Stimulated activated naive B cell treated with anti-CD40 and anti-IgM and Interleukin-4, amounts not matched to agents 10 μg/mL and 1 μg/mL and 100 μg/mL, for 72 hours (primary cell): Measurements from ENCODE around the gene COL8A2.
"Not testable (repeated sequence)": the region's sequence is repeated elsewhere in the genome, so short reads cannot be mapped to it uniquely, and the experiment has no call there.

Experiments used
- ATAC-seq, 2 donors: fragments of 150-1000 bp; cut with Tn5 transposase; replicated peaks; 2 replicates each; pipeline ENCODE4 v1.10.0; 2021; ENCODE audit warnings: moderate library complexity in 1 of 2
- DNase-seq: peaks from one replicate; pipeline ENCODE4 v3.0.0; 2021
- H3K27ac Mint-ChIP-seq: one replicate; pipeline ENCODE4 v1.8.0; 2022; ENCODE audit warnings: mild to moderate bottlenecking, mixed read lengths
- H3K27me3 Mint-ChIP-seq, 2 donors: one replicate each; pipeline ENCODE4 v1.8.0; 2022; ENCODE audit warnings: mixed read lengths in 2 of 2
- H3K36me3 Mint-ChIP-seq, 2 donors: one replicate each; pipeline ENCODE4 v1.8.0; 2022; ENCODE audit warnings: mixed read lengths in 2 of 2, mild to moderate bottlenecking in 1 of 2
- H3K4me1 Mint-ChIP-seq, 2 donors: one replicate each; pipeline ENCODE4 v1.8.0; 2022; ENCODE audit warnings: mixed read lengths in 2 of 2, mild to moderate bottlenecking in 1 of 2
- H3K4me3 Mint-ChIP-seq, 2 donors: one replicate each; pipeline ENCODE4 v1.8.0; 2022; ENCODE audit warnings: mild to moderate bottlenecking in 2 of 2, mixed read lengths in 2 of 2, moderate library complexity in 1 of 2
- H3K9me3 Mint-ChIP-seq, 2 donors: one replicate each; pipeline ENCODE4 v1.8.0; 2022; ENCODE audit warnings: mixed read lengths in 2 of 2, mild to moderate bottlenecking in 1 of 2

COL8A2 gene

DNA sequence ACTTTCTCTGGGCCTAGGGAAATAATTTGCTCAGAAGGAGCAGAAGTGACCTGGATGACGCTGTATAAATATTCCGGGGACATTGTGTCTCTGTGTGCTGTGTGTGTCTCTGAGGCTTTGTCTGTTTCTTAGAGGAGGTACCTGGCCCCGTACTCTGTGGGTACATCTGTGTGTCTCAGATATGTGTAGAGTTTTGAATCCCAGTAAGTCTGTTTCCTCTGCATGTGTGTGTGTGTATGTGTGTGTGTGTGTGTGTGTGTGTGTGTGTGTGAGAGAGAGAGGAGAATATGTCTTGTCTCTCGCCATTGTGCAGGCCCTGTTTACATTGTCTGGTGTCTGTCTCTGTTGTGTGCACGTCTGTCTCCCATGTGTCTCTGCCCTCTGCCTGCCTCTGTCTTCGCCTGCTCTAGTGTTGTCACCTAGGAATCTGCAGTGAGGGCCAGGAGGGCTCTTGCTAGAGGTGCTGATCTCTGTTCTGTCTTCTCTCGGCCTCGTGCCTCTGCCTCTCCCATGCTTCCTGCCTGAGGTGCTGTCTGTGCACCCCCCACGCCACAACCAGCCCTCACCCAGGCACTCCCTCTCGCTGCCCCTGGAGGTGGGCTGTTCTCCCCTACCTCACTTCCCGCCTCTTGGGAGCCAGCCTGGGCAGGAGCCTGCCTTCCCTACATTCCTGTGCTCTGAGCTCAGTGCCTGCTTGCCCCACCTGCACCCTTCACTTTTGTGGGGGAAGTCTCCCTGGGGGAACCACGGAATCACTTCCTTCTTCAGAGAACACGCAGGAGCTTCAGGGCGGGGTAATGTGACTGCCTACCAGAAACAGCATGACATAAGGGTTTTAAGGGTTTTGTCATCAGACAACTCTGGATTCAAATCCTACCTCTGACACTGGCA, 36.9 kb upstream of the COL8A2 start:
- H3K9me3 Mint-ChIP-seq, result no peaks in the 10 kb centered on the region
- peak overlapping the region; percentile 98 for H3K27ac Mint-ChIP-seq
- peak overlapping the region; percentile 81 to 87 for H3K4me3 Mint-ChIP-seq
- H3K36me3 Mint-ChIP-seq, result peaks cover 18 to 39% of the 10 kb centered on the region in 2 donors
- DNase-seq, result peak; percentile 79
- no peaks in the 10 kb centered on the region for H3K27me3 Mint-ChIP-seq
- peak; percentile 88 to 89 for ATAC-seq
- H3K4me1 Mint-ChIP-seq, result peaks cover 55 to 76% of the 10 kb centered on the region in 2 donors

GRCh38 chr1:36160949-36161485, 36.0 kb upstream of the COL8A2 start:
- Mint-ChIP-seq H3K9me3 (no peaks in the 10 kb centered on the region), H3K4me3 (peak overlapping the region; percentile 81 to 87), H3K27ac (peak overlapping the region; percentile 98), H3K27me3 (no peaks in the 10 kb centered on the region), H3K36me3 (peaks cover 16 to 35% of the 10 kb centered on the region in 2 donors), H3K4me1 (peaks cover 50 to 74% of the 10 kb centered on the region in 2 donors)
- ATAC-seq (peak; percentile 49 to 51), DNase-seq (peak; percentile 48)

DNA sequence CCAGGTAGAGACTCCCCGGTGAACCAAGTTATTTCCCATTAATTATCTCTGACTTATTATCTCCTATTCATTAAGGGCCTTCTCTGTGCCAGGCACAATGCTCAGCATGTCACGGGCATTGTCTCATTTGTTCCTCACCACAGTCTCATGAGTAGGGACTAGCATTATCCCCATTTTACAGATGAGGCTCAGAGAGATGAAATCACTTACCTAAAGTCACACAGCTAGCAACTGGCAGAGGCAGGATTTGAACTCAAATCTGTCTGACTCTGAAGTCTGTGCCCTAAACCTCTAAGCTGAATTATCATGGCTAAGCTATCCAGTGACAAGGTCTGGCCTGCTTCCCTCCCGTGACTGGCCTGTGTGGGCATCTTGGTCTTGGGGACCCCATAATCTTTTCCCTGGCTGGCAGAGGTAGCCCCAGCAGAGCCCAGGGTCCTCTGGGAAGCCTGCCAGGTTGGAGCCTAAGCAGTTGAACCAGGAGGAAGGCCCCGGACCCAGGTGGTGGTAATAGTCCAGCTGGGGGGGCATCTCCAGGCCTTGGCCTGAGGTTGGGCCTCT, 35.4 kb upstream of the COL8A2 start:
- H3K36me3 Mint-ChIP-seq, result peaks cover 16 to 35% of the 10 kb centered on the region in 2 donors
- DNase-seq (no peak), ATAC-seq (no peak)
- H3K27me3 Mint-ChIP-seq, result no peaks in the 10 kb centered on the region
- peaks cover 49 to 73% of the 10 kb centered on the region in 2 donors for H3K4me1 Mint-ChIP-seq
- H3K4me3 Mint-ChIP-seq, result peak overlapping the region; percentile 81 to 87
- peak overlapping the region; percentile 98 for H3K27ac Mint-ChIP-seq
- no peaks in the 10 kb centered on the region for H3K9me3 Mint-ChIP-seq

DNA sequence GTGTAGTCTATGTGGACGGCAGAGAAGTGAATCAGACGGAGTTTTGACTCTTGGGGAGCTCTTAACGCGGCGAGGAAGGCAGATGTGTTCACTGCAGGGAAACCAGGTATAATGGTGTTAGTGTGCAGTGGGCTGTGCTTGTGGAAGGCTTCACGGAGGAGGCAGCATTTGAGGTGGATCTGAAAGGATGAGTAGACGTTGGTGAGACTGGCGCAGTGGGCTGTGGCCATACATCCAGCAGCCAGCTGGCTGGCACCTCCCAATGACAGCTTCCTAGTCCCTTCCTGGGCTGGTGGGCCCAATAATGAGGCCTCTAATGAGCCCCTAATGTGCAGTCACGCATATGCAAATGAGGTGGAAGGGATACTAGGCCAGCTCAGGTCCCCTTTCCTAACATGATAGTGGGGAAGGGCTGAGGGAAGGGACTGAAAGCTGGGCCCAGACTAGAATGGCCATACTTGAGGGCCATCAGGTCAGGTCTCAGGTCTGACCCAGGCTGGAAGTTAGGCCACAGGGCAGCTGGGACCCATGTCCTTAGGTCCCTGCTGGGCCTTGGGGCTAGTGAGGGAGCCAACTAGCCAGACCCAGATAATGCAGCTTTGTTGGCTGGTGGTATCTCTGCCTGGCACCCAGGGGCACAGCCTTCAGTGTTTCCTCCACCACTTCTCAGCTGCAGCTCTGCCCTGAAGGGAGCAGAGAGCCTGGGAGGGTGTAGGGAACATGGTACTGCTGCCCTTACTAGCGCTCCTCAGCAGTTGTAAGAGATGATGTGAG, 34.8 kb upstream of the COL8A2 start:
- Mint-ChIP-seq H3K4me1 (peaks cover 50 to 77% of the 10 kb centered on the region in 2 donors), H3K9me3 (no peaks in the 10 kb centered on the region), H3K4me3 (peak overlapping the region; percentile 81 to 87), H3K36me3 (peaks cover 16 to 33% of the 10 kb centered on the region in 2 donors), H3K27me3 (no peaks in the 10 kb centered on the region), H3K27ac (peak overlapping the region; percentile 98)
- ATAC-seq (no peak), DNase-seq (no peak)

DNA sequence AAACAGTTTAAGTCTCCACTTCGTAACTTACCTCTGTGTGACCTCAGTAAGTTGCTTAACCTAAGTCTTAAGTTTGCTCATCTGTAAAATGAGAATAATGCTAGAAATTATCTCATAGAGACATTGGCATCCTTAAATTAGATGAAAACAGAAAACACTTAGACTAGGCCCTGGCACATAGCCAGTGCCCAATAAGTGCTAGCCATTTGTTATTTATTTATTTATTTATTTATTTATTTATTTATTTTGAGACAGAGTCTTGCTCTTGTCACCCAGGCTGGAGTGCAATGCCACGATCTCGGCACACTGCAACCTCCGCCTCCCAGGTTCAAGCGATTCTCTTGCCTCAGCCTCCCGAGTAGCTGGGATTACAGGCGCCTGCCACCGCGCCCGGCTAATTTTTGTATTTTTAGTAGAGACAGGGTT, 33.8 kb upstream of the COL8A2 start:
- ATAC-seq, H3K9me3 Mint-ChIP-seq, DNase-seq, H3K27me3 Mint-ChIP-seq, H3K4me3 Mint-ChIP-seq: not testable (repeated sequence)
- Mint-ChIP-seq H3K36me3 (peaks cover 8 to 26% of the 10 kb centered on the region in 2 donors), H3K4me1 (peaks cover 47 to 75% of the 10 kb centered on the region in 2 donors), H3K27ac (peak overlapping the region; percentile 98)

DNA sequence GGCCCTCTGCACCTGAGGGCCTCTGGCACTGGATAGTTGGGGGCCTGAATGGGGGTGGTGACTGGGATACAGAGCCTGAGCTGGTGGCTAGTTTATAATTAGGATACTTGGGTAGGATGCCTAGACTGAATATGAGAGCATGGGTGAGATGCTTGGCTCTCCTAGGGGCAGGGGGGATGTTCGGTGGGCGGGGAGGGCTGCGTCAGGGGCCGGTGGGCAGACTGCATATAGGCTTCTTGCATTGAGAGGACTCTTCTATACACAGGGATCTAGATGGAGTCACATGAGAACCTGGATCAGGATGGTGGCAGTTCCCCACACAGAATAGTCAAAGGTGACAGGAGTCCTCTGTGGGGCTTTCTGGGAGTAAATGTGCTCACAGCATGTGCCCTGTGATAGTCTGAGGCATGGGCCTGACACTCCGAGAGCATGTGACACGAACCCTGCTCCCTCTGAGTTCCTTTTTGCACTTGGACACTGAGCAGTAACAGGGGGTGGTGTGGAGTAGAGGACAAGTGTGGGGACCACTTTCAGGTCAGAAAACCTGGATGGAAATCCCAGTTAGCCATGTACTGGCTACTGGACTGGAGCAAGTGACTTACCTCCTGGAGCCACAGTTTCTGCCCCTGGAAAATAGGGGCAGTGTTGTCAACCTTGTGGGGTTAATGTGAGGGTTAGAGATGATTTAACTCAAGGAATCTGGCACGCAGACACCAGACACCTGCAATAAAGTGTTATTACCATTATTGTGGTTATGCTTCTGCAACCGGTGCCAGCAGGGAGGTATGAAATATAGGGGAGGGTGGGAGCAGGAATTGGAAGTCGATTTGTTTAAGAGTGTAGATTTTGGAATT, 33.2 kb upstream of the COL8A2 start:
- H3K27me3 Mint-ChIP-seq, result no peaks in the 10 kb centered on the region
- no peaks in the 10 kb centered on the region for H3K9me3 Mint-ChIP-seq
- peak overlapping the region; percentile 95 to 99 for H3K4me3 Mint-ChIP-seq
- H3K36me3 Mint-ChIP-seq, result peaks cover 8 to 26% of the 10 kb centered on the region in 2 donors
- H3K4me1 Mint-ChIP-seq, result peaks cover 52 to 77% of the 10 kb centered on the region in 2 donors
- ATAC-seq (no peak), DNase-seq (no peak)
- peak overlapping the region; percentile 57 for H3K27ac Mint-ChIP-seq

DNA sequence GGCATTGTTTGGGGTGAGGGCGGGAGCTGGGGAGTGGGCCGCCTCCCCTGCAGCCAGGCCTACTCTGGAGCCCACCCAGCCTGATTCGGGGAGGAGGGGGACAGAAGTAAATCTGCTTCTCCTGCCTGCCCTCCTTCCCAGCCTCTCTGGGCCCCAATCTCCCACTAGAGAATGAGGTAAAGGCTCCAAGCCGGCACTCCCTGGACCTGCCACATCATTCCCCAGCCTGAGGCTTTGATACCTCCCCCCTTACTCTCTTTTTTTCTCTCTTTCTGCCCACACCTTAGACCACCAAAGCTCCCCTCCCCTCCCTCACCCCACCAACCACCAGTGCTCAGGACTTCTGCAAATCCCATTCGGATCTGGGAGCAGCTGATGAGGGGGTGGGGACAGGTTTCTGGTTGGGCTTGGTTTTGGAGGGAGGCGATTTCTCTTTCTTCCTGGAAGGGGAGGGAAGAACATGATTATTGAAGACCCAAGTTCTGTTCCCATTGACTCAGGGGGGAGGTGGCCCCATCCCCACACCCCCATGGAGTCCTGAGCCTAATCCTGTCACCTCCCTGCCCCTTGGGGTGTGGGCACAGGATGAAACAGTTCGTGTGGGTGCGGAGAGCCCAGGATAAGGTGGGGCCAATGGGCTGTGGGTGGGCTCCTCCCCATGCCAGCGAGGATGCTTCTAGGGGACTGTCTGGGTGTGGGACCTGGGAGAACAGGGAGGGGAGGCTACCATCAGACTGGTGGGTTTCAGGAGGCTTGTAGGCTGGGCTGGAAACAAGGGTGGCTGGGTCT, 32.3 kb upstream of the COL8A2 start:
- Mint-ChIP-seq H3K9me3 (no peaks in the 10 kb centered on the region), H3K27ac (peak overlapping the region; percentile 98), H3K4me3 (peak overlapping the region; percentile 95 to 99), H3K27me3 (no peaks in the 10 kb centered on the region), H3K36me3 (peaks cover 8 to 24% of the 10 kb centered on the region in 2 donors), H3K4me1 (peaks cover 55 to 78% of the 10 kb centered on the region in 2 donors)
- DNase-seq, result no peak
- ATAC-seq, result no peak

- Mint-ChIP-seq H3K4me3 (peak overlapping the region; percentile 95 to 99), H3K4me1 (peaks cover 53 to 78% of the 10 kb centered on the region in 2 donors), H3K36me3 (peaks cover 8 to 18% of the 10 kb centered on the region in 2 donors), H3K27me3 (no peaks in the 10 kb centered on the region), H3K27ac (peak overlapping the region; percentile 98), H3K9me3 (no peaks in the 10 kb centered on the region)
- DNase-seq (peak; percentile 31), ATAC-seq (peak; percentile 11 to 15)
These were observed 31.5 kb upstream of the COL8A2 start for GRCh38 chr1:36156329-36157114.

DNA sequence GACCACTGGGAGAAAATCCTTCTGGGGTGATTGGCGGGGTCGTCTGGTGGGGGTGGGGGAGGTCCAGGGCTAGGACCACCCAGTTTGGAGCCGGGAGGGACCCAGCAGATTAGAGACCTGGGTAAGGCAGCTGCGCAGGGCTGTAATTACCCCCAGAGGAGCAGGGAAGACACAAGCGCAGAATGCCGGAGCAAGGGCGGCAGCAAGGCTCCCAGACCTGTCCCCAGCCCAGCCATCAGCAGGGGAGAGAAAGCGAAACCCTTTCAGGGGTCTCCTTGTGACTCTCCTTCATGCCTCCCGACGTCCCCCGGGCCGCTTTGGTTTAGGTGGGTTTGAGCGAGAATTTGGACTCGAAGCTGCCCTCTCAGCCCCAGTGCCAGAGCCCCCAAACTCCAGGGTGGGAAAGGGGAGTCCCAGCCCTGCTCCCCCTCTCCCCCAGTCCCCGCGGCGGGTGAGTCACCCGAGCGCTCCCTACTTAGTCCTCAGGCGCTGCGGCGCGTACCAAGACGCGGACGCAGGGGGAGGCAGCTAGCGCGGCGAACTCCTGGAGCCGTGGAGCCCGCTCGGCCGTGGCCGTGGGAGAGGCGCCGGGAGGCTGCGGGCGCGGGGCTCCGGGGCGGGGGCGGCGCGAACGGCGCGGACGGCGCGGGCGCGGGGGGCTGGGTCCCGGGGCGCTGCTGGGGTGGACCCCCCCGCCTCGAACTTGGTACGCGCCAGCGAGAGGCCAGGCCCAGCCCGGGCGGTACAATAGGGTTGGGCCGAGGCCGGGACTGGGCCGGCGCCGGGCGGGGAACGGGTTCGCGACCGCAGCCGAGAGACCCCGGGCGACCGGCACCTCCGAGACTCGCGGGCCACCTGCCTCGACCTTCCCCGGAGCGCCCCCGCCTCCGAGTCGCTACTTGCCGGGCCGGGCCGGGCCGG, 30.6 kb upstream of the COL8A2 start, which contains the start of gene MAP7D1:
Gene MAP7D1, plus strand, starts transcription at position 753 of the 921 bp plus-strand sequence. CDS start 258 bp downstream, outside the sequence.
- peaks cover 56 to 78% of the 10 kb centered on the region in 2 donors for H3K4me1 Mint-ChIP-seq
- H3K36me3 Mint-ChIP-seq, result peaks cover 8 to 18% of the 10 kb centered on the region in 2 donors
- DNase-seq (peak; percentile 79), ATAC-seq (peak; percentile 76 to 82)
- peak within 1 kb of the TSS; percentile 95 to 99 for H3K4me3 Mint-ChIP-seq
- peak within 1 kb of the TSS; percentile 99 for H3K27ac Mint-ChIP-seq
- H3K9me3 Mint-ChIP-seq, result no peaks in the 10 kb centered on the region
- no peaks in the 10 kb centered on the region for H3K27me3 Mint-ChIP-seq

- peak overlapping the region; percentile 99 for H3K27ac Mint-ChIP-seq
- peak overlapping the region; percentile 90 to 96 for H3K4me3 Mint-ChIP-seq
These were observed 29.9 kb upstream of the COL8A2 start for GRCh38 chr1:36154765-36155407.

GRCh38 chr1:36154335-36154734, 29.3 kb upstream of the COL8A2 start:
- Mint-ChIP-seq H3K9me3 (no peaks in the 10 kb centered on the region), H3K36me3 (peaks cover 8 to 14% of the 10 kb centered on the region in 2 donors), H3K4me3 (peak overlapping the region; percentile 90 to 96), H3K4me1 (peaks cover 57 to 78% of the 10 kb centered on the region in 2 donors), H3K27me3 (no peaks in the 10 kb centered on the region), H3K27ac (peak overlapping the region; percentile 99)
- ATAC-seq, result no peak
- DNase-seq, result no peak

More at GRCh38 chr1:36154765-36155407, 29.9 kb upstream of the COL8A2 start:
- ATAC-seq (no peak), DNase-seq (no peak)
- Mint-ChIP-seq H3K27me3 (no peaks in the 10 kb centered on the region), H3K9me3 (no peaks in the 10 kb centered on the region), H3K36me3 (peaks cover 8 to 18% of the 10 kb centered on the region in 2 donors), H3K4me1 (peaks cover 60 to 78% of the 10 kb centered on the region in 2 donors)
